Amniotic epithelial cell (primary cell): ENCODE data around the gene SLC27A4.

Experiments used
- DNase-seq: peaks from one replicate; pipeline ENCODE4 v3.0.0-alpha.2; 2010; ENCODE audit warnings: low read depth

Gene SLC27A4

DNA sequence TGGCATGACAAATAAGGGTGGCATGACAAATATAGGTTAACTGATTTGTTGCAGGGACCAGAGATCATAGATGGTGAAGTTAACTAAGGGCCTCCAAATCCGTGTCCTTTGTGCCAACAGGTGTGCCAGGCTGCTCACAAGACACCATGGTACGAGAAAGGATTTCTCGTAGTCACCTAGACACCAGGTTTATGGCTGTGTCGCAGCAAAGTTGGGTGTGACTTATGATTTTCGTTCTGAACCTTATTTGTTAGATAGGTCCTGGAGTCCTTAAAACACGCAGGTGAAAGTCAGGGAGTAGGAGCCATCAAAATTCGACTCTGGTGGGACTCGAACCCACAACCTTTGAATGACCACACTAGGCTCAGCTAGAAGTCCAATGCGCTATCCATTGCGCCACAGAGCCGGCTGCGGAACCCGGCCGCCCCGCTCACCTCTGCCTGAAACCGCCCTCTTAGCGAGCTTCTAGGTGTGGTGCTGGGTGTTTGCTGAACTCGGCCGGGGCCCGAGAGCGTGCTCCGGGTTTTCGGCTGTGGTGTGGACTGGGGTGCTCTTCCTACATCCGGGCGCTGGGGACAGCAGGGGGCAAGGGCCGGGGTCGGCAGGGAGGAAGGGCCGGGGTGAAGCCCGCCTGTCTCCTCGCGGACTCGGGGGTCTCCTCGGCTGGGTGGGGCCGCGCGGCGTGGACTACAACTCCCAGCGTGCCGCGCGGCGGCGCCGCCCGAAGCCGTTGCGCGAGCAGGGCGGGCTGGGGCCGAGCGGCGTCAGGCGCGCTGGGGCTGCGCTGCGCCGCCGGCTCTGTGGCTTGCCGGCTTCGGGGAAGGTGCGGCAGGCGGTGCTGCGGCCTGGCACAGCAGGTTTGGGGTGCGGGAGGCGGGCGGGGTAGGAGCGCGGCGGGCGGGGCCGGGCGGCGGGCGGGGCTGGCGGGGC is at the start of gene SLC27A4:
Gene SLC27A4, plus strand, starts transcription at position 767 of the 930 bp plus-strand sequence. CDS start 2,606 bp downstream, outside the sequence.
- DNase-seq: peak; percentile 65

DNA sequence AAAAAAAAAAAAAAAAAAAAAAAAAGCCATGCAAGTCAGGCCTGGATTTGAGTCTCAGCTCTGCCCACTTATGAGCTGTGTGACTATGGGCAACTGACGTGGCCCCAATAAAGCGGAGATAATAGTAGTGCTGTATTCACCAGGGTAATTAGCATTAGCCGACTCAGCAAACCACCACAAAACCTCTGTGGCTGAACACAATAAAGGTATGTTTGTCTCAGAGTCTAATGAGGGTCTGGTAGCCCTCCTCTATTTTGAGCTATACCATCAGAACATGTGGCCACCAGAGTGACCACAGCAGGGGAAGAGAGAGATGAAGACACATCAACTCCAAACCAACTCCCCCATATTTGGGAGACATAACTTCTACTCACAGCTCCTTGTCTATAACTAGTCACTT is 48.3 kb upstream of the SLC27A4 start:
- no peak for DNase-seq

DNA sequence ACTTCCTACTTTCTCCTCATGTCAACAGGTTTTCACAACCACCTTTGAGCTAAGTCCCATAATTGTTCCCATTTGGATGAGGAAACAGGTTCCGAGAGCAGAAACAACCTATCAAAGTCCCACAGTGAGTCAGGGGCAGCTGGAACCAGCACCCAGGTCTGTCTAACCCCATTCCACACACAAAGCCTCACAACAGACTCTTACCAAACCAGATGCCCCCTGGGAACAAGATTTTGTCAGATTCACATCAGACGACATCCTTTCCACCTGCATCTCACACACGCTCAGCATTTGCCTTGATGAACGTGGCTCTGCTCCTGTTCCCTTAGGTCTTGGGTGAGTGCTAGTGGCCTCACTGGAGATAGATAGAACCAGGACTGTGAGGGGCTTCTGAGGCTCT is 47.2 kb upstream of the SLC27A4 start:
- DNase-seq: no peak

DNA sequence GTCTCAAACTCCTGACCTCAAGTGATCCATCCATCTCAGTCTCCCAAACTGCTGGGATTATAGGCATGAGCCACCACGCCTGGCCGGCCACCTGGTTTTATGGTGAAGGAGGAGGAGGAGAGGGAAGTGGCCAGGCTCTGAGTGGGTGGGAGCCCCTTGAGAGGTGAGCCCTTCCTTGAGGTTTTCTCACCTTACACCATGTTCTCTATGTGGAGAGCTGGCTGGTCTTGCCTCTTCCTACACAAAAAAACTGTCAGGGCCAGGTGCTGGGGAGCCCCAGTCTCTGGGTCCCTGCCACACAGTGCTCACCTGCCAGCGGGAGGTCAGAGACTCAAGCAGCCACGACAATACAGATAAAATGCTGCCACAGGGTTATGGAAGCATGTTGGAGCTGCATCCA is 46.2 kb upstream of the SLC27A4 start:
- no peak for DNase-seq

DNA sequence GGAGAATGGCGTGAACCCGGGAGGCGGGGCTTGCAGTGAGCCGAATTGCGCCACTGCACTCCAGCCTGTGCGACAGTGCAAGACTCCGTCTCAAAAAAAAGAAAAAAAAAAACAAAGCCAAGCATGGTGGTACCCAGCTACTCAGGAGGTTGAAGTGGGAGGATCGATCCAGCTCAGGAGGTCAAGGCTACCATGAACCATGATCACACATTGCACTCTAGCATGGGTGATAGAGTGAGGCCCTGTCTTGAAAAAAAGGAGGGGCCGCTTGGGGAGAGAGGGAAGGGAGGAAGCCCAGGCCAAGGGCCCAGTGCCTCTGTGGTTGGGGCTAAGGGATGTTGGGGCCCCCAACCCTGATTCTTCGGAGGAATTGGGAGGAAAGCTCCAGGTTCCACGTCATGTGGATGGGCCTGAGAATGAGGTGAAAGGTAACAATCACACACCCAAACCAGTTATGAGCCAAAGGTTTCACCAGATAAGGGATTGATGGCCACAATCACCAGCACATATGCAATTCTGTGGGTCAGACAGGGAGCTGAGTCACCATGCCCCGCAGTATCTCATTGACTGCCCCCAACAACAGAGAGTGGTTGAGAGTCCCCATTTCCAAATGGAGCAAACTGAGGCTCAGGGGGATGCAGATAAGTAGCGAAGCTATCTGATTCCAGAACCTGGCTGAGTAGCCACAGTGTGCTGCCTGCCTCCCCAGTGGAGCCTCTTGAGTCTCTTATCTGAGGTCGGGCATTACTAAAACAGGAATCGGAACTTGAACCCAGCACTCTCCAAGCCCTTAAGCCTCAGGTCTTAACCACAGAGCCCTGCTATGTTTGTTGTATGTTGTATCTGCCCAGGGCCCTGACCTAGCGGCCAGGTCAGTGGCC is 43.7 kb upstream of the SLC27A4 start:
- DNase-seq: peak; percentile 60

DNA sequence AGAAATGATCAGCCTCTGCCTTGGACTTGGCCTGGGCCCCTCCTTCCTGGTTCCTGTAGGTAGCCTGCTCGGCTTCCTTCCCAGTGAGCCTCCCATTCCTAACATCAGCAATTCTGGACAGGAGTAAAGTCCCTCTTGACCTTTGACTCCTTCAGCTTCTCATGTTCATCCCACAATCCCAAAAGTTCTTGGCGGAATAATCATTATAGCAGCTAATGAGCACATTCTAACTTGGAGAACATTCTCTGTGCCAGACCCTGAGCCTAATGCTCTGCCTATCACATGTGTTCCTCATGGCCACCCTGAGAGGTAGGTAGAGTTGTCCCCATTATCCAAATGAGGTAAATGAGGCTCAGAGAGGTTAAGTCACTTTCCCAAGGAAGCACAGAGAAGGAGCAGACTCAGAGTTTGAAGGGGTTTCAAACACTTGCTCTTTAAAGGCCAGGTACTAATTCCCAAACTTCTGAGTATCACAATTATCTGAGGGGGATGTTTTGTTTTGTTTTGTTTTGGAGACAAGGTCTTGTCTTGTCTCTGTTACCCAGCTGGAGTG is 43.0 kb upstream of the SLC27A4 start:
- DNase-seq: no peak

DNA sequence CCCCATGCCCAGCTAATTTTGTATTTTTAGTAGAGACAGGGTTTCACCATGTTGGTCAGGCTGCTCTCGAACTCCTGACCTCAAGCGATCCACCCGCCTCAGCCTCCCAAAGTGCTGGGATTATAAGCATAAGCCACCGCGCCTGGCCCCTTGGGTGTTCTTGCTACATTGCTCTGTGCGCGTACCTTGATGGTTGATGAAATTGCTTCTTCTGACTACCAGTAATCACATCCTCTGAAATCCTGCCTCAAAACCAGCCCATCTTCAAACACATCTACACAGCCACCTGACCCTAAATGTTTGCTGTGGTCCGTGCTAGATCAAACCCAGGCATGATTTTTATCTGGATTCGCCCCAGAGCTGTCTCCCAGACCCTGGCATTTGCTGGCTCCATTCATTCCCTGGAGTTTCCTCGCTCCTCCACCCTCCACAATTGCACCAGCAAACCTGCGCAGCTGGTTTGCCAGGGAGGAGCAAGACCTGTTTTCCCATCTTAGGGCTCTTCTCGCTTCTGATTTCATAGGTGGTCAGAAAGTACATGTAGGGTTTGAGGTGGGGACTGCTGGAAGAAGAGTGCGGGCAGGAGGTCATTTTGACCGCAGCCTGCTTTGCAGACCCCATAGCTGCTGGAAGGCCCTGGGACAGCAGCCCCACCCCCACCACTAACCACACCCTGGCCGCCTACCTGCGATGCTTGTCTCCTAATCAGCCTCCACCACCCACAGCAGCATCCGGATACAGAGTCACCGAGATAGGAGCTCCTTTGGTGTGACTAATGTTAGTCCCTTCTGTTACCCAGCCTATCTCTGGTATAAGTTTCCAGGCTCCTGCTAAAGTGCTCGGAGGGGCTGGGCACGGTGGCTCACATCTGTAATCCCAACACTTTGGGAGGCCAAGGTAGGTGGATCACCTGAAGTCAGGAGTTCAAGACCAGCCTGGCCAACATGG is 41.5 kb upstream of the SLC27A4 start:
- DNase-seq: no peak

DNA sequence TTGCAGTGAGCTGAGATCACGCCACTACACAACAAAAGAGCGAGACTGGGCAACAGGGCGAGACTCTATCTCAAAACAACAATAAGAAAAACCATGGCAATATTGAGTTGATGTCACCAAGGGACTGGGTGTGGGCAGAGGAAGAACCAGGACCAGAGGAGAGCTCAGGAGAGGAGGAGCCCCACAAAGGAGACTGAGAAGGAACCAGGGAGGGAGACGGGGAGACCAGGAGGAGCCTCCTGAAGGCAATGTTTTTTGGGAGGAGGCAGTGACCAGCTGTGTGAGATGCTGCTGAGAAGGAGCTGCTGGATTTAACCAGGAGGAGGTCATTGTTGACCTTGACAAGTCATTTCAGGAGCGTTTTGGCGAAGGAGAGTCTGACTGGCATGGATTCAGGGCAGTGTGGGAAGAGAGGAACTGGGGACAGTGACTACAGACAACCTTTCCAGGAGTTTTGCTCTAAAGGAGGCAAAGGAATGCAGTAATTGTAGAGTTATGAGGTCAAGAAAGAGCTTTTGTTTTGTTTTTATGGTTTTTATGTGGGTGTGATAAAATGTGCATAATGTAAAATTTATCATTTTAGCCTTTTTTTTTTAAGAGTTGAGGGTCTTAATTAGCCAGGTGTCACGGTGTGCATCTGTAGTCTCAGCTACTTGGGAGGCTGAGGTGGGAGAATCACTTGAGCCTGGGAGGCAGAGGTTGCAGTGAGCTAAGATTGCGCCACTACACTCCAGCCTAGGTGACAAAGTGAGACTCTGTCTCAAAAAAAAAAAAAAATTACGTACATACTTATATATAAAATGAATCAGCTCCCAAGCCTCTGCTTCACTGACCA is 36.0 kb upstream of the SLC27A4 start:
- no peak for DNase-seq

DNA sequence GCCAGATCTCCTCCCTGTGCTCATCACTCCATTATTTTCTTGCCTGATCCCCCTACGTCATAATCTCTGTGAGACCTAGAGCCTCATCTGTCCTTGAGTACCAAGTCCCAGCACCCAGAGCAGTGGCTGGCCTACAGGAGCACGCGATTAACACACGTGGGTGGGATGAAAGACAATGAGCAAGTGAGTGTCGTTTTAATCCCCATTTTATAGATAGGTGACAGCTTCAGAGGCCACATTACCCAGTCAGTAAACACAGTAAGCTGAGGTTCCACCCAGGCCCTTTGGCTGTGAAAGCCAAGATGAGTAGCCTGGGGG is 35.4 kb upstream of the SLC27A4 start:
- peak; percentile 34 for DNase-seq

DNA sequence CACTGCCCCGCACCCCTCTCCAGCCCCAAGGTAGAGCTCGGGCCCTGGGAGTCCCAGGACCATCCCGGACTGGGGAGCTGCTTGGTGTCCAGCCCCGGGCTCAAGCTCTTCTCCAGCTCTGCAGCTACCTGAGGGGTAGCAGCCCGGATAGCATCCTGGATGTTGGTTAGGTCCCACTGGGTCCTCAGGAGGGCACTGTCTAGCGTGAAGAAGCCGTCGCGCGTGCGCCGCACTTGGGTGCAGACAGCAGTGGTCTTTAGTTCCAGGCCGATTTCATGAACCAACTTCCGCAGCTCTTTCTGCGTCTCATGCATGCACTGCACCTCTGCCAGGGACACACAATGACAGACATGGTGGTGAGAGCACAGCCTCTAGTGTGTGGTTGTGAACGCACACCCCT is 30.8 kb upstream of the SLC27A4 start:
- DNase-seq: no peak

DNA sequence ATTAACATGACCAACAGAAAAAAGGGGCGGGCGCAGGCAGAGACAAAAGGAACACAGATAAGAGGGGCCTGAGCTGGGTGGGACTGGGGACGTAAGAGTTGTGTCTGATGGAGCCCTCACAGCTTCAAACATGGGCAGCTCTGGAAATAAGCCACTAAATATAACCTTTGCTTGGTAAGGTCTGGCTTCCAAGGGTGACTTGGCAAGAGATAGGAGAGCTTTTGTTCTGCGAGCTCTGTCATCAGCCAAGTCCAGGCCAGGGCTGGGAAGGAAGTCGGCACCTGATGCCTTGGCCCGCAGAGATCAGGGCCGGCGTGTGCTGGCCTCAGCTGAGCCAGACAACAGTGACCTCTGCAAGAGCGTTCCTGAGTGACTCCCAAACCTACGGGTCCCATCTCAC is 29.9 kb upstream of the SLC27A4 start:
- DNase-seq: no peak

DNA sequence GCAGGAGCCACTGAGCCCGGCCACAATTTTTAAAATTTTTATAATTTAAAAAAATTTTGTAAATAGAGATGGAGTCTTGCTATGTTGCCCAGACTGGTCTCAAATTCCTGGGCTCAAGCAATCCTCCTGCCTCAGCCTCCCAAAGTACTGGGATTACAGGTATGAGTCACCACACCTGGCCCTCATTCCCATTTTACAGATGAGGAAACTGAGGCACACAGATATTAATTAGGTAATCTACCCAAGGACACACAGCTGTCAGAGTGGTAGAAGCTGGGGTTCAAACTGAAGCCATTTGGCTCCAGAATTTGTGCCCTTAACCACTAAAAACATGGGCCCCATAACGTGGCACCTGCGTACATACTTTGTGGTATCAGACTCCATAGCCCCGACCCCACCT is 25.6 kb upstream of the SLC27A4 start:
- no peak for DNase-seq

DNA sequence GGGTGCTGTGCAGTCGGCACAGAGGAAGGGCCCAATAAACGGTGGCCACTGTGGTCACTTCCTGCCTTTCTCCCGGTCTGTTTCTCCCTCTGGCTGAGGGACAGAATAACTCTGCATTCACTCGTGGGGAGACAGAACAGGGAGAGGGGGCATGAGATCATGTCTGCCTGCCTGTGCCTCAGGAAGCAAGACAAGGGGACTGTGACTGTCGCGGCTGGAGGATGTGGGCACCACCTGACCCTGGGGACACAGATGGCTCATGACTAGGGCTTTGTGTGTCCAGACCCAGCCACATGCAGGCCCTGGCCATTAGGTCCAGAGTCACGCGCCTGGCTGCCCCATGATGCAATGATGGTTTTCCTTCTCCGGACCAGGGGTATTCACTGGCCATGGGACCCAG is 23.9 kb upstream of the SLC27A4 start:
- no peak for DNase-seq

DNA sequence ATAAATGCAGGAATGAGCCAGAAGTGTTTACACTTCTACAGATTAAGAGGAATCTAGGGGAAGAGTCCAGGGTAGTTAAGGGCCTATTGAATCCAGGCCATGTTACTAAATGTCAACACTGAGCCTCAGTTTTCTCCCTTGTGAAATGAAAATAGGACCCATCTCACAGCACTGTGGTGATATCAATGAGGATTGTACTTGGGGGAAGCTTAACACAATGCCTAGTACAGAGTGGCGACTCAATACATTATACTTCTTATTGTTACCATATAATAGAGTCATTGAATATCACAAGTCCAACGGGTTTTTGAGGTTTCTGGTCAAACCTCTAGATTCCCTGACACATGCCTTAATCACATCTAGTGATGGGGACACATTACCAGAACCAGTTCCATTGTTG is 22.7 kb upstream of the SLC27A4 start:
- no peak for DNase-seq

DNA sequence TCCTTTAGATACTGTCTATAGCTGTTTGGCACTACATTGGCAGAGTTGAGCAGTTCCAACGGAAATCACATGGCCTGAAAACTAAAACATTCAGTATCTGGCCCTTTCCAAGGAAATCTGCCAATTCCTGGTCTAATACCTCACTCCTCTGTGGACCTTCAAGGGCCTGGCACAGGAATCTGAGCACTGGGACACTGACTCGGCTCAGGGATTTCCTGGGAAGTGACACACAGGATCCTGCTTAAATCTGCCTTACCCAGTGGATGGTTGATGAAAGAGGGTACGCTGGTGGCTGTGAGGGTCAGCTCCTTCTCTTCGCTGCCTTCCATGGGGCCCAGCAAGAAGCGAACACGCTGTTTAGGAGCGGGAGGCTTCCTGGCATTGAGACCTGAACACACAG is 19.0 kb upstream of the SLC27A4 start:
- DNase-seq: no peak

DNA sequence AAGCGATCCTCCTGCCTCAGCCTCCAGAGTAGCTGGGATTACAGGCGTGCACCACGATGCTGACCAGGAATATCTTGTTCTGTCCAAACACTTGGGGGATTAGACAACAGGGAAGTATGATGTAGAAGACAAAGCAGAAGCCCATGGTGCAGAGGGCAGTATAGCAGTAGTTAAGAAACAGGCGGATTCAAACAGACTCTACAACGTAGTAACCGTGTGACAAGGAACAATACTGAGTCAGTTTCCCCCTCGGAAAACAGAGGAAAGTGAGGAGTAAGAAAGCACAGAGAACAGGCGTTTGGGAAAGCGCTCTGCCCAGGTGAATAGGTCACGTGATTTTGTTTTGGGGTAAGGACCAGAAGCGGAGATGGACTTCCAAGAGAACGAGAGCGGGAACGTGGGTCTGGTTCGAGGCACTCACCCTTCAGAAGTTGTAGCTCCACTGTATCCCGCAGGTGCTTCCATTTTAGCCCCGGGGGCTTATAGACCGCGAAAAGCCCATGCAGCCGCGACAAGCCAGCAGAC is 18.4 kb upstream of the SLC27A4 start:
- no peak for DNase-seq

DNA sequence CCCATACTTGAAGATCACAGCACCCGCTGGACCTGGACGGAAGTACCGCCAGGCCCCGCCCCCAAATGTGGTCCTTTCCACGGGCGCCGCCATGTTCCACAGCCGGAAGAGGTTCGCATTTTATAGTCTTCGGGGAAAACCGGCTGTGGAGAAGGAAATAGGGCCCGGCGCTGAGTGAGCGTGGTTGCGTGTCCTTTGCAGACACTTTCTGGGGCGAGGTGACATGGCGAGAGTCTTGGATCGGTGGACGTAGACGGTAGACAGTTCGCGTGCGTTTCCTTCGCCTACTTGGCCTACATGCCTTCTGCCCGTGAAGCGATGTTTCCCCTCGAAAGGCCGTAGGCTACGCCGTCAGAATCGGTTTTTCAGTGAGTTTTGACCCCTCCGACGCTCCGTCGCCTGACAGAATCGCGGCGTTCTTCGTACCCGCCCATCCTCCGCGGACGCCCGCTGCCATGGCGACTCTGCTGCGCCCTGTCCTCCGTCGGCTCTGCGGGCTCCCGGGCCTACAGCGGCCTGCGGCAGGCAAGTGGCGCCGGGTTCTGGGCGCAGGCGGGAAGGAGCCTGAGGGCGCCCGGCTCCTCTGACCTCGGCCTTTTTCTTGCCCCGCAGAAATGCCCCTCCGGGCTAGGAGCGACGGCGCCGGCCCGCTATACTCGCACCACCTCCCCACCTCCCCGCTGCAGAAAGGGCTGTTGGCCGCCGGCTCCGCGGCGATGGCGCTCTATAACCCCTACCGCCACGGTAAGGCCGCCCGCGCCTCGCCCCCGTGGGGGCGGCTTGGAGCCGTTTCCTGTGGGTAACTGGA is 17.7 kb upstream of the SLC27A4 start, which contains the start of the genes COQ4 and TRUB2:
Gene COQ4, plus strand, starts transcription at position 436 of the 808 bp plus-strand sequence. Its CDS starts 20 bp downstream, at position 456.
Gene TRUB2, minus strand, starts transcription at position 44 of the 808 bp plus-strand sequence. Its CDS starts 39 bp downstream, at position 5.
- peak; percentile 92 for DNase-seq

DNA sequence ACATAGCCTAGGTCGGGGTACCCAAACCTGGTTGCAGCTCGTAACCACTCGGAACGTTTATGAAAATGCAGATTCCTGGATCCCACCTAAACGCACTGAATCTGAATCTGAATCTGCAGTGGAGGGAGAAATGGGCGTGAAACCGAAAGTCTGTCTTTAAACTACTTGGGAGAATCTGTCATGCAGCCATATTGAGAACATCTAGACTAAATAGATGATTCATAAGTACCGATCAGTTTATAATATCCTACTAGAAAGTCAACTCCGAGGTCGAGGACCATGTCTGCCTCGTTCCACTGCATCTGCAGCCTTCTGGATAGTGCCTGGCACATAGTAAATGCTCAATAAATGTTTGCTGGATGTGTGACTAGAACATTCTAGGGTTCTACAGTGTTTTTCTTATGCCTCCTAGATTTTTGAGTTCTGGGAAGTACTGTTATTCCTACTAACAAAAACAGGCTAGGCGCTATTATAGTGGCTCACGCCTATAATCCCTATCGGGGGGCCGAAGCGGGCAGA is 17.1 kb upstream of the SLC27A4 start:
- peak; percentile 23 for DNase-seq

DNA sequence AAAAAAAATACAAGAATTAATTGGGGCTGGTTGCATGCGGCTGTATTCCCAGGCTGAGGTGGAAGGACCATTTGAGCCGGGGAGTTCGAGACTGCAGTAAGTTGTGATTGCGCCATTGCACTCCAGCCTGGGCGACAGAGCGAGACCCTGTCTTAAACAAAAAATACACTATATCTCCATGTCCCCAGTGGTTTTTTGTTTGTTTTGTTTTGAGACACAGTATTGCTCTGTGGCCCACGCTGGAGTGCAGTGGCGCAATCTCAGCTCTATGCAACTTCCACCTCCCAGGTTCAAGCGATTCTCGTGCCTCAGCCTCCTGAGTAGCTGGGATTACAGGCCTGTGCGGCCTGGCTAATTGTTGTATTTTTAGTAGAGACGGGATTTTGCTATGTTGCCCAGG is 16.5 kb upstream of the SLC27A4 start:
- no peak for DNase-seq
